Measurements from ENCODE around the gene HSPA1A. TPM values are rescaled to one million over a fixed set of nuclear protein-coding genes. Genes with fewer than 3 reads are reported as not detected.
A peak's percentile ranks its signal among the peaks of the same experiment; 100 is the strongest.
"Not testable (repeated sequence)": the region's sequence is repeated elsewhere in the genome, so short reads cannot be mapped to it uniquely, and the experiment has no call there.

The HSPA1A gene
- total RNA-seq, 1 donor from 2014 or later: 84.7 TPM

- DNase-seq (ENCODE audit: low spot score): no peak
Observed at GRCh38 chr6:31781244-31782125, 33.9 kb upstream of the HSPA1A start.

GRCh38 chr6:31782126-31782855 is 33.1 kb upstream of the HSPA1A start:
- DNase-seq (ENCODE audit: low spot score): no peak

- DNase-seq (ENCODE audit: low spot score): no peak
Observed at GRCh38 chr6:31784098-31784925, 31.0 kb upstream of the HSPA1A start.

DNA sequence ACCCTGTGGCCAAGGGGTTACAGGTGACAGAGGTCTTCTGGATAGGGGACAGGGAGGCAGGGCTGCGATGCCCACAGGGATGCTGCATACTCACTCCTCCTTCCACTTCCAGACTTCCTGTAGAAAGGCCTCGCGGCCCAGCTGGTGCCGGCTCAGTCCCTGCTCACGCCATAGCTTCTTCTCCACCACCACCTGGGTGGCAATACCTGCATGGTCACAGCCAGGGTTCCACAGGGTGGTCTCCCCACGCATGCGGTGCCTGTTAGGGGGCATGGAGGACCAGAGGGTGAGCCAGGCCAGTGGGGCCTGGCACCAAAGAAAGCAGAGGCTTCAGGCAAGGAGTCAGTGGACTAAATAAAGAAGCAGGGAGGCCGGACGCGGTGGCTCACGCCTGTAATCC is 29.9 kb upstream of the HSPA1A start:
- DNase-seq (ENCODE audit: low spot score): no peak

DNA sequence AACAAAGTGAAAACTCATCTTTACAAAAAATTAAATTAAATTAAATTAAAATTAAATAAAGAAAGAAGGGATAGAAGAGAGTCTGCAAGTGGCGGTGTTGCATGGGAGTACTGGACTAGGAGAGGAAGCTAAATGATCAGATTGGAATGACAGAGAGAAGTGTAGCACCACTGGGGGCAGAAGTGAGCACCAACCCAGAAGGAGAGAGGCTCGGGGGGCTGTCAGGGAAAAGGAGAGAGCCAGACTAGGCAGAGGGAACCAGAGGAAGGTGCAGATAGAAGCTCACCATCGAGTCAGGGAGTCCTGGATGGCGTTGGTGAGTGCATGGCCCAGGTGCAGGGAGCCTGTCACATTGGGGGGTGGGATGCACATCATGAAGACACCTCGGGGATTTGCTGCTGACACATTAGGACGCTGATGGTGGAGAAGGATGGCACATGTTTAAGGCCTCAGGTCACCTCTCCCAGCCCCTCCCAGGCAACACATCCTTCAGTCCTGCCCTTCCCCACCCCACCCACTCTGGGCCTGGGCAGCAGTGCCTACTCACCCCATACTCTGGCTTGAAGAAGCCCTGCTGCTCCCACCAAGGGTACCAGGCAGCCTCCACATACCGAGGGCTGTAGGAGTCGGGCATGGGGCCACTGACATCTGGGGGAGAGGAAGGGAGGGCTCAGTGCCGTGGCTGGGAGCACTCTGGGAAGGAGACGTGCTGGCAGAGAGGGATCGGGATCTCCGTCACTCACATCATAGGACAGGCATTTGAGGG is 23.8 kb upstream of the HSPA1A start:
- peak; percentile 60 for DNase-seq (ENCODE audit: low spot score)

DNA sequence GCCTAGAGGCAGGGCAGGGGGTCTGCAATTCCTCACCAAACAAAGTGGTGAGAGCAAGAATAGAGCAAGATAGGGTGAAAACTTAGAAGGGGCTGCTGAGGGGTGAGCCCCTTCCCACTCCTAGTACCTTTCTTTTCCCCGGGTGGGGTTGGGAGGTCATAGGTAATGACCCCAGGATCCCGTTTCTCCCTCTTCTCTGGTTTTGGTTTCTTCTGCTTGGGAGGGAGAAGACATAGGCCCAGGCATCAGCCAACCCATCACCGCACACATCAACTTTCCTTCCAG is 23.3 kb upstream of the HSPA1A start:
- no peak for DNase-seq (ENCODE audit: low spot score)

- DNase-seq (ENCODE audit: low spot score): no peak
Observed at GRCh38 chr6:31792761-31793171, 22.6 kb upstream of the HSPA1A start.

GRCh38 chr6:31793927-31794245 is 21.5 kb upstream of the HSPA1A start:
- not testable (repeated sequence) for DNase-seq (ENCODE audit: low spot score)

DNA sequence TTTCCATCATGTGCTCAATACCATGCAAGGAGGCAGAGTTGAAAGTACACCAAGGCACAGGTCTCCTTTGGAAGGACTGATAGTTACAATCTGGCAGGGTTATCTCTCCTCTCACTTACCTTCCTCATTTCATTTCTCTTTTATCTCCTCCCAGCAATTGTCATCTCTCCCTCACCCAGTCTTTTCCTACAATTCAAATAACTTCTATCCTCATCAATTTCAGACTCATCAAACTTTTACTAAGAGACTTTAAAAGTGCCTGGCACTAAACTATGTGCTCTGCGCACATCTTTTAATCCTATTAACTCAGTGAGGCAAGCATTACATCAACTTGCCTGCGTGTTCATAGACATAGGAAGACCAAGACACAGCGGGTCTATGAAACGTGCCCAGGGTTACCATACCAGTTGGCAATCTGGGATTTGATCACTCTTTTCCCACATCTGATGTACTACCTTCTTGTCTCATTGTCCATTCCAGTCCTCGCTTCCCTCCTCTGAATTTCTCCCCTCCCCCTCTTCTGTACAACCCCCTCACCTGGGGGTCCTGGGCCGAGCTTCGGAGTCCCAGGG is 21.0 kb upstream of the HSPA1A start:
- no peak for DNase-seq (ENCODE audit: low spot score)

GRCh38 chr6:31794866-31795615 is 20.3 kb upstream of the HSPA1A start:
- no peak for DNase-seq (ENCODE audit: low spot score)

GRCh38 chr6:31795616-31796298 is 19.6 kb upstream of the HSPA1A start, which contains the start of gene VARS1:
VARS1 (minus strand) TSS chr6:31795752; CDS start chr6:31795217, 535 bp downstream.
- DNase-seq (ENCODE audit: low spot score): peak; percentile 91

DNA sequence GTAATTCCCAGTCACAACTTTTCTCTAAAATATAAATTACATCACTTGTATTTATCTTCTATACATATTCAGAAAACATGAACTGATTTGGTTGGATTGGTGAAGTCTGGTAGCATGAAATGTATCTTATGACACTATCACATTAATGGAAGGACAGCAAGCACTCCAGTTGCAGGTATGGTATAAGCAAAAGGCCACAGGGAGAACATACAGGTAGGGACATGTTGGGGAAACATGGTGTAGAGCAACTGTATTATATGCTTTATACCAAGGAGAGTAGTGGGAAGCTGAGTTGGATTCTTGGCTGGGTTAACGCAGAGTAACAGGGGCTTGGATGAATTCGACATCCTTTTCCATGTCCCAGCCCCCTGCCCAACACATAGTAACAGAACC is 18.4 kb upstream of the HSPA1A start:
- no peak for DNase-seq (ENCODE audit: low spot score)

GRCh38 chr6:31797588-31797987 is 17.8 kb upstream of the HSPA1A start:
- no peak for DNase-seq (ENCODE audit: low spot score)

GRCh38 chr6:31799781-31800180 is 15.6 kb upstream of the HSPA1A start:
- no peak for DNase-seq (ENCODE audit: low spot score)

DNA sequence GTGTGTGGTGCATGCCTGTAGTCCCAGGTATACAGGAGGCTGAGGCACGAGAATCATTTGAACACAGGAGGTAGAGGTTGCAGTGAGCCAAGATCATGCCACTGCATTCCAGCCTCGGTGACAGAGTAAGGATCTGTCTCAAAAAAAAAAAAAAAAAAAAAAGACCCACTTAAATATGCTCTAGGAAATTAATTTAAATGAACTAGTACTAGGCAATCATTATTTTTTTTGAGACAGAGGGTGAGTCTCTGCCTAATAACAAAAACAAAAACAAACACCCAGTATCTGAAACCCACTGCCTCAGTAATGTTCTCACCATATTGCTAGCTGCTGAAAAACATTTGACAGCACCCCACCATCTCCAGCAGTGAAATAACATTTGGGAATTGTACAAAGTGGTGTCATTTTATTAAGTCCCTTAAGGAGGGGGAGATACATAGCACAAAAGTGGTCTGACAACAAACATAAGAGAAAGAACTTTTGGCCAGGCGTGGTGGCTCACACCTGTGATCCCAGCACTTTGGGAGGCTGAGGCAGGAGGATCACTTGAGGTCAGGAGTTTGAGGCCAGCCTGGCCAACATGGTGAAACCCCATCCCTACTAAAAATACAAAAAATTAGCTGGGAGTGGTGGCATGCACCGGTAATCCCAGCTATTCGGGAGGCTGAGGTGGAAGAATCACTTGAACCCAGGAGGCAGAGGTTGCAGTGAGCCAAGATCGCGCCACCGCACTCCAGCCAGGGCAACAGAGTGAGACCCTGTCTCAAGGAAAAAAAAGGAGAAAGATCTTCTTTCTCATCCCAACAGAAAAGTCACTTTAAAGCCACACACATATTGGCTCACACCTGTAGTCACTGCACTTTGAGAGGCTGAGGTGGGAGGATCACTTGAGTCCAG is 14.1 kb upstream of the HSPA1A start:
- not testable (repeated sequence) for DNase-seq (ENCODE audit: low spot score)

DNA sequence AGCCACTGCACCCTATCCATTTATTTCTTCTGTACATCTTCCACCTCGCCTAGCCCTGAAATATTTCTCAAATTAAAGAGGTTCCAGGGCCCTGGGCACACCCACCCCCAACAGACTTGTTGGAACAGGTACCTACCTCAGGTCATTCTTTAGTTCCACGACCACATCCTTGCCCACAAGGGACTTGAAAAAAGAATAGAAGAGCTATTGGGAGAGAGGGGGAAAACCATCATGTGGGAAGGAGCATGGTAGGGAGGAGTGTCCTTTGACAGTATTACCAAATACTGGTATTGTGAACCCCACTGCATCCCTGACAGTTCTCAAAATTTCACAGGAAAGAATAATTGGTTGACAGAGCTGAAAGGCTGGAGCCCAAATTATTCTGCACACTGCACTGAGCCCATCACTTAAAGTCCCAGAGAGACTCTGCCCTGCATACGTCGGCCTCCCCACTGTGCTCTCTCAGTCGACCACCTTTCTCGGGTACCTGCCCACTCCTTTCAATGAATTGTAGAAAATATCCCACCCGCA is 9.3 kb upstream of the HSPA1A start:
- DNase-seq (ENCODE audit: low spot score): no peak

DNA sequence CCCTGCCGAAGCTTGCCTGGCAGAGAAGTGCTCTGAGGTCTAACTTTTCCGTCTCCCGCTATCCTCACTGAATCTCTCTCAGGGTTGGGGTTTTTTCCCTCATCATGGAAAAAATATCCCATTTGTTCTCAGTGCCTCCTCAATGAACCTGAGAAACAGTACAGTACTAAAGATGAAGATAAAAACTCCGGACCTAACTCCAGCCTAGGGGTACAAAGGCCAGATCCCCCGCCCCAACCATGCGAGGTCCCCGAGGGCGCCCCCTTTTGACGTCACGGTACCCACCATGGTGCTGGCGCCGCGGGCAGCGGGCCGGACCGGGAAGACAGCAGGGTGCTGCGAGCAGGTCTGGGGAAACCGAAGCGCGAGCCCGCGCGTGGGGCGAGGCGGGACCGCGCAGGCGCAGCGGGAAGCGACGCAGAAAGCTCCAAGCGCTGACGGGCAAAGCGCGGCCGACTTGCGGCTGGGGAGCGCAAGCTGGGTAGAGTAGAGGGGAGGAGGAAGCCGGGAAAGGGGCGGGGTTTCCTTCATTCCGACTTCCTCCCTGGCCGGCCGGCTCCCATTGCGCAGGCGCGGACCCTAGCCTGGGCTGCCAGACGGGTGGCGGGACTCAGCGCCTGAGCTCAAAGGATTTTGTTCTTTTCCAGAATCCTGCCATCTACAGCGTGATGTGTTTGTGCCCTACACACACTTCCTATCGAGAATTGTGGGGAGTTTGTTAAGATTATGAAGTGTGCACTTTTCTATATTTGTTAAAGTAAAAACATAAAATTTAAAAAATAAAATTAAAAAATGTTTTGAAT is 8.7 kb upstream of the HSPA1A start, which contains the start of gene LSM2:
Gene LSM2, minus strand, starts transcription at position 497 of the 803 bp plus-strand sequence. Its CDS starts 209 bp downstream, at position 288.
- peak; percentile 99 for DNase-seq (ENCODE audit: low spot score)
